NT2/D1 (cell line): ENCODE data around the gene PLSCR5.

Experiments used
- DNase-seq: peaks from one replicate; pipeline ENCODE4 v3.0.0-alpha.2; 2011; ENCODE audit warnings: low read depth, low spot score
- H3K27me3 ChIP-seq: 2 replicates; pipeline ENCODE4 v1.6.0; 2011; ENCODE audit warnings: mild to moderate bottlenecking; ENCODE audit not compliant: insufficient read length, insufficient read depth
- H3K36me3 ChIP-seq: 2 replicates; pipeline ENCODE4 v1.6.1; 2011; ENCODE audit warnings: mild to moderate bottlenecking, low read length, mixed read lengths; ENCODE audit not compliant: insufficient read depth, insufficient read length
- H3K4me1 ChIP-seq: 2 replicates; pipeline ENCODE4 v1.5.1; 2011; ENCODE audit not compliant: insufficient read depth, insufficient read length
- H3K4me3 ChIP-seq: 2 replicates; pipeline ENCODE4 v1.5.1; 2011; ENCODE audit warnings: low read depth; ENCODE audit not compliant: insufficient read length
- H3K9ac ChIP-seq: 2 replicates; pipeline ENCODE4 v1.6.0; 2011; ENCODE audit warnings: low read depth; ENCODE audit not compliant: insufficient read length
- H3K9me3 ChIP-seq: 2 replicates; pipeline ENCODE4 v1.5.1; 2011; ENCODE audit warnings: mild to moderate bottlenecking, low read length; ENCODE audit not compliant: insufficient read depth
- SUZ12 ChIP-seq: IDR thresholded peaks from 2 replicates; pipeline ENCODE4 v1.6.1; 2011; ENCODE audit not compliant: insufficient read length, insufficient read depth; ENCODE audit errors: extremely low read depth
- YY1 ChIP-seq: IDR thresholded peaks from 2 replicates; pipeline ENCODE4 v1.6.1; 2011; ENCODE audit not compliant: insufficient read length, insufficient read depth
- ZNF274 ChIP-seq: IDR thresholded peaks from 2 replicates; pipeline ENCODE4 v1.6.1; 2011; ENCODE audit warnings: mild to moderate bottlenecking, low read depth, low read length

Gene PLSCR5

GRCh38 chr3:146638718-146639117, 33.6 kb upstream of the PLSCR5 start:
- no peaks in the 10 kb centered on the region for H3K4me1 ChIP-seq
- no peaks in the 10 kb centered on the region for H3K27me3 ChIP-seq
- no peaks in the 10 kb centered on the region for H3K36me3 ChIP-seq
- H3K9ac ChIP-seq, result no peak overlapping the region
- no peaks in the 10 kb centered on the region for H3K9me3 ChIP-seq
- DNase-seq, result no peak
- TF ChIP-seq SUZ12 (no peak), ZNF274 (no peak), YY1 (no peak)
- no peak overlapping the region for H3K4me3 ChIP-seq

DNA sequence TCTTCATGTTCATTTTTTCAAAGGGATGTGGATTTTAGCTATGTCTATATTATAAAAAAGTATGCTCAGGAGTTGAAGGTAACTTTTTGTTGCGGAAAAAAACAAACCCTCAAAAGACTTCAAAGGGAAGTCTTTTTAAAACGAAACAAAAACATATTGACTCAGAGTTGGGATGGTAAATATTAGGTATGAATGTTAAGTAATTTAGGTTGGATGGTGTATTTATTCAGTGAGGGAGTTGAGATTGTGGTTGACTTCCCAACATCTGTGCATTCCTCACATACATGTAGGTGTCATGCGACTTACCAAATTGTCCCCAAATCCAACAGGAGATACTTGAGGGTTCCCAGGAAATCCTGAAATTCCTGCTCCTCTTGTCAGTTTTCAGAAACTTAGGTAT, 32.7 kb upstream of the PLSCR5 start:
- Histone ChIP-seq H3K9me3 (no peaks in the 10 kb centered on the region), H3K36me3 (no peaks in the 10 kb centered on the region), H3K4me1 (no peaks in the 10 kb centered on the region), H3K27me3 (no peaks in the 10 kb centered on the region), H3K9ac (no peak overlapping the region), H3K4me3 (no peak overlapping the region)
- no peak for DNase-seq
- TF ChIP-seq SUZ12 (no peak), YY1 (no peak), ZNF274 (no peak)

GRCh38 chr3:146636881-146637280, 31.7 kb upstream of the PLSCR5 start:
- Histone ChIP-seq H3K4me3 (no peak overlapping the region), H3K27me3 (no peaks in the 10 kb centered on the region), H3K4me1 (no peaks in the 10 kb centered on the region), H3K9me3 (no peaks in the 10 kb centered on the region), H3K9ac (no peak overlapping the region), H3K36me3 (no peaks in the 10 kb centered on the region)
- TF ChIP-seq ZNF274 (no peak), SUZ12 (no peak), YY1 (no peak)
- no peak for DNase-seq

DNA sequence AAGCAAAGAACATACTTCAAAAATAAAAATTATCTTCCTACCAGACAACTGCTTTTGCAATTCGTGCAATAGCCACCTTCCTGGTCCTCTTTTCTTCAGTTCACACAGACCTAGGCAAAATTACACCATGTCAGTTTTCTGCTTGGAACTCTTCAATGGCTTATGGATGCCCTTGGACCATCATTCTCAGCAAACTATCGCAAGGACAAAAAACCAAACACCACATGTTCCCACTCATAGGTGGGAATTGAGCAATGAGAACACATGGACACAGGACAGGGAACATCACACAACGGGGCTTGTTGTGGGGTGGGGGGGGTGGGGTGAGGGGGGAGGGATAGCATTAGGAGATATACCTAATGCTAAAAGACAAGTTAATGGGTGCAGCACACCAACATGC, 29.2 kb upstream of the PLSCR5 start:
- H3K27me3 ChIP-seq, result no peaks in the 10 kb centered on the region
- no peak overlapping the region for H3K9ac ChIP-seq
- no peaks in the 10 kb centered on the region for H3K9me3 ChIP-seq
- H3K4me3 ChIP-seq, result no peak overlapping the region
- TF ChIP-seq ZNF274, result no peak
- no peak for TF ChIP-seq SUZ12
- TF ChIP-seq YY1, result no peak
- H3K4me1 ChIP-seq, result no peaks in the 10 kb centered on the region
- no peak for DNase-seq
- H3K36me3 ChIP-seq, result no peaks in the 10 kb centered on the region

DNA sequence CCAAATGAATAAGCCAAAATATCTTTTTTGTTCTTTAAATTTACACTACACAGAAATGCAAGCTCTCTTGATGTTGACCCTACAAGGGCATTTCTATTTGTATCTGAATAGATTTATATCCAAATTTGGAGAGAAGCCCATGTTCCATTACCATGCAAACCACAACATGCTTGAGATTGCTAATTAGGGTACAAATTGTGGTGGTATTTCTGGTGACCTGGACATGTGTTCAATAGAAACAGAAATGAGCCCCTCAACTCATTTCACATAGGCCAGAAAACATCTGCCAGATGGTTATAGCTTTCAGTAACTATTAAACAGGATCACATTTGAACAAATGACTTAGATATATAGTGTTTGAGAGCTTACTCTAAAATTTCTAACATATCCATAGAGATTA, 23.5 kb upstream of the PLSCR5 start:
- no peak for DNase-seq
- Histone ChIP-seq H3K36me3 (no peaks in the 10 kb centered on the region), H3K4me3 (no peak overlapping the region), H3K27me3 (no peaks in the 10 kb centered on the region), H3K9ac (no peak overlapping the region), H3K9me3 (no peaks in the 10 kb centered on the region), H3K4me1 (no peaks in the 10 kb centered on the region)
- no peak for TF ChIP-seq ZNF274
- no peak for TF ChIP-seq YY1
- TF ChIP-seq SUZ12, result no peak

GRCh38 chr3:146626403-146627122, 21.4 kb upstream of the PLSCR5 start:
- no peak overlapping the region for H3K4me3 ChIP-seq
- H3K36me3 ChIP-seq, result no peaks in the 10 kb centered on the region
- H3K27me3 ChIP-seq, result no peaks in the 10 kb centered on the region
- no peaks in the 10 kb centered on the region for H3K4me1 ChIP-seq
- H3K9ac ChIP-seq, result no peak overlapping the region
- no peak for DNase-seq
- no peak for TF ChIP-seq YY1
- no peak for TF ChIP-seq ZNF274
- no peak for TF ChIP-seq SUZ12
- no peaks in the 10 kb centered on the region for H3K9me3 ChIP-seq

DNA sequence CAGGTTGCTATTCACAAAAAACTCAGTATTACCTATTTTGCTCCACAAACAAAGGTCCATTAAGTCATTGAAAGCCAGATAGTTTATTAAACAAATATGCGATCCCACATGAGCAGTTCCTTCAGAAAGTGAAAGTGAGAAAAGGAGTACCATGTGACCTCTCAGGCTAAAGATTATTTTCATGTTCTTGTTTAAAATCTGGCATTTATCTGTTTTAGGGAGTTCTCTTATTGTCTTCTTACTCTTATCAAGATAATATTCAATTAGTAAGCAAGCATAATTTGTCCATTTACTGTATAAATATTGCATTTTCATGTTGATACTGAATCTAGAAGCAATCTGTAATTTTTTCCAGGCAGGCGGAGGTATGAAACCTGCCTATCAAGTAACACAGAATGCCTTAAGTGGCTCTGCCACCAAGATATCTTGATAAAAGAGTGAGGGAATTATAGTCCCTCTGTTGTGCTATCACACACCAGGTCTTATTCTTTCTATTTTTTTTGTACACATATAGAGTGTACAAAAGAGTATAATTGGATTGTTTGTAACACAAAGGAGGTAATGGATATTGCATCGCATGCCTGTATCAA, 20.1 kb upstream of the PLSCR5 start:
- Histone ChIP-seq H3K4me3 (no peak overlapping the region), H3K9ac (no peak overlapping the region)
- TF ChIP-seq YY1 (no peak), SUZ12 (no peak), ZNF274 (no peak)

More for the DNA sequence above, 20.1 kb upstream of the PLSCR5 start:
- H3K36me3 ChIP-seq, result no peaks in the 10 kb centered on the region
- H3K27me3 ChIP-seq, result no peaks in the 10 kb centered on the region
- H3K4me1 ChIP-seq, result no peaks in the 10 kb centered on the region
- no peaks in the 10 kb centered on the region for H3K9me3 ChIP-seq
- DNase-seq, result no peak
